Kidney (tissue), 14 donors: ENCODE data around the gene TIMM8B. TPM values are rescaled to one million over a fixed set of nuclear protein-coding genes. Genes with fewer than 3 reads are reported as not detected.

Experiments used
- DNase-seq, 5 donors: peaks; one replicate each; pipeline ENCODE4 v3.0.0-alpha.2; 2013 to 2020
- FAIRE-seq: peaks from 2 replicates; lab custom pipeline; 2012; peaks lifted over from hg19 to GRCh38; lab: Jason Lieb, UNC
- H3K27ac ChIP-seq, 2 donors: one replicate each; pipeline ENCODE4 v1.7.0; 2013; ENCODE audit warnings: low read depth in 2 of 2, low read length in 2 of 2, inconsistent platforms in 1 of 2
- H3K27me3 ChIP-seq: one replicate; pipeline ENCODE4 v1.7.1; 2013; ENCODE audit warnings: low read length, inconsistent platforms; ENCODE audit not compliant: control insufficient read depth, insufficient read depth
- H3K36me3 ChIP-seq, 3 donors: one replicate each; pipeline versions ENCODE4 v1.7.0 to v1.7.1; 2013; ENCODE audit warnings: low read length in 3 of 3, control low read depth in 1 of 3, inconsistent platforms in 1 of 3; ENCODE audit not compliant: insufficient read depth in 3 of 3, control insufficient read depth in 2 of 3
- H3K4me1 ChIP-seq, 3 donors: one replicate each; pipeline versions ENCODE4 v1.7.0 to v1.7.1; 2013; ENCODE audit warnings: low read length in 3 of 3, inconsistent platforms in 1 of 3, low read depth in 1 of 3; ENCODE audit not compliant: control insufficient read depth in 2 of 3, insufficient read depth in 2 of 3
- H3K4me3 ChIP-seq, 3 donors: one replicate each; pipeline versions ENCODE4 v1.7.0 to v1.8.1; 2013; ENCODE audit warnings: low read length in 3 of 3, control low read depth in 1 of 3, inconsistent platforms in 1 of 3
- H3K9ac ChIP-seq, 3 donors: one replicate each; pipeline versions ENCODE4 v1.7.0 to v1.7.1; 2013; ENCODE audit warnings: low read length in 3 of 3, control low read depth in 1 of 3, inconsistent platforms in 1 of 3
- H3K9me3 ChIP-seq, 3 donors: one replicate each; pipeline versions ENCODE4 v1.7.0 to v1.7.1; 2013; ENCODE audit warnings: low read length in 3 of 3, control low read depth in 1 of 3, inconsistent platforms in 1 of 3; ENCODE audit not compliant: control insufficient read depth in 2 of 3, insufficient read depth in 1 of 3
- intact Hi-C: fragments of 100-400 bp; cut with DNase I; formaldehyde crosslinking; loops from one replicate; pipeline ENCODE4 v1.11.1; 2022
- polyA plus RNA-seq: library from polyadenylated mRNA; stranded (reverse); fragments of 350-450 nt; fragmentation: Illumina TruSeq; extraction: RNeasy Lipid Tissue Mini Kit (QIAGEN cat#74804); gene quantifications from one replicate; pipeline ENCODE4 v1.2.3, GENCODE V29; 2014; ENCODE audit warnings: low read depth, low replicate concordance; ENCODE audit not compliant: insufficient read depth
- total RNA-seq: library from RNA; stranded (reverse); fragmentation: NEBNext Ultra II Directional; extraction: Animal tissue kit (Norgen Biotek cat#: 25700); gene quantifications from one replicate; pipeline ENCODE4 v1.2.1, GENCODE V29; 2021
- TF ChIP-seq, protein P1 (sequence below): IDR thresholded peaks from 3 replicates; pipeline ENCODE4 v1.5.1; 2012; ENCODE audit warnings: mild to moderate bottlenecking, moderate library complexity, borderline replicate concordance; ENCODE audit not compliant: insufficient read depth; ENCODE audit errors: extremely low read depth
- donor health status: control.
- donor health status: control.
- donor health status: control.
- donor health status: control.
- donor health status: control.
- donor health status: DM: yes; HTN: yes; CAD: no.
- donor health status: Normal renal cell carcinoma (clear cell type).

Gene TIMM8B
- total and polyA plus RNA-seq, 2 donors from 2014 or later: 51.3 to 167 TPM

GRCh38 chr11:112073941-112074811, 12.4 kb downstream of the TIMM8B start, which contains the start of the genes NKAPD1 and PIH1D2:
TSS of gene NKAPD1 (plus strand) at chr11:112074299. CDS start at chr11:112075575, 1,276 bp downstream.
TSS of gene PIH1D2 (minus strand) at chr11:112074017. CDS start at chr11:112073174, 843 bp downstream.
- H3K27ac ChIP-seq: peak within 1 kb of the TSS; percentile 84

GRCh38 chr11:112062923-112063322, 23.6 kb downstream of the TIMM8B start:
- FAIRE-seq (no peak), DNase-seq (no peak)
- Histone ChIP-seq H3K9ac (no peak overlapping the region), H3K4me3 (no peak overlapping the region), H3K4me1 (no peaks in the 10 kb centered on the region), H3K27ac (no peak overlapping the region), H3K36me3 (peaks cover 0 to 27% (median 4%) of the 10 kb centered on the region in 3 donors), H3K27me3 (no peaks in the 10 kb centered on the region), H3K9me3 (no peaks in the 10 kb centered on the region)
- intact Hi-C loops: no loop called here
- TF ChIP-seq, protein P1, sequence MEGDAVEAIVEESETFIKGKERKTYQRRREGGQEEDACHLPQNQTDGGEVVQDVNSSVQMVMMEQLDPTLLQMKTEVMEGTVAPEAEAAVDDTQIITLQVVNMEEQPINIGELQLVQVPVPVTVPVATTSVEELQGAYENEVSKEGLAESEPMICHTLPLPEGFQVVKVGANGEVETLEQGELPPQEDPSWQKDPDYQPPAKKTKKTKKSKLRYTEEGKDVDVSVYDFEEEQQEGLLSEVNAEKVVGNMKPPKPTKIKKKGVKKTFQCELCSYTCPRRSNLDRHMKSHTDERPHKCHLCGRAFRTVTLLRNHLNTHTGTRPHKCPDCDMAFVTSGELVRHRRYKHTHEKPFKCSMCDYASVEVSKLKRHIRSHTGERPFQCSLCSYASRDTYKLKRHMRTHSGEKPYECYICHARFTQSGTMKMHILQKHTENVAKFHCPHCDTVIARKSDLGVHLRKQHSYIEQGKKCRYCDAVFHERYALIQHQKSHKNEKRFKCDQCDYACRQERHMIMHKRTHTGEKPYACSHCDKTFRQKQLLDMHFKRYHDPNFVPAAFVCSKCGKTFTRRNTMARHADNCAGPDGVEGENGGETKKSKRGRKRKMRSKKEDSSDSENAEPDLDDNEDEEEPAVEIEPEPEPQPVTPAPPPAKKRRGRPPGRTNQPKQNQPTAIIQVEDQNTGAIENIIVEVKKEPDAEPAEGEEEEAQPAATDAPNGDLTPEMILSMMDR: no peak

More at GRCh38 chr11:112073941-112074811, 12.4 kb downstream of the TIMM8B start, which contains the start of the genes NKAPD1 and PIH1D2:
- H3K9ac ChIP-seq: peak within 1 kb of the TSS; percentile 77 to 96 (median 95)
- H3K27me3 ChIP-seq: no peaks in the 10 kb centered on the region
- H3K9me3 ChIP-seq: no peaks in the 10 kb centered on the region
- no peak for FAIRE-seq
- peak; percentile 84 to 94 (median 86) for DNase-seq
- peaks cover 0 to 6% (median 3%) of the 10 kb centered on the region in 3 donors for H3K4me1 ChIP-seq
- peaks cover 5 to 24% (median 17%) of the 10 kb centered on the region in 3 donors for H3K36me3 ChIP-seq
- TF ChIP-seq, protein P1: no peak
- peak within 1 kb of the TSS; percentile 94 to 98 (median 97) for H3K4me3 ChIP-seq
- intact Hi-C loops: no loop called here

- H3K9ac ChIP-seq: no peak overlapping the region
- H3K4me3 ChIP-seq: no peak overlapping the region
- H3K27ac ChIP-seq: no peak overlapping the region
- no peaks in the 10 kb centered on the region for H3K4me1 ChIP-seq
- DNase-seq (no peak), FAIRE-seq (no peak)
- intact Hi-C loops: no loop called here
- peaks cover 2 to 36% (median 3%) of the 10 kb centered on the region in 3 donors for H3K36me3 ChIP-seq
- H3K27me3 ChIP-seq: no peaks in the 10 kb centered on the region
- TF ChIP-seq, protein P1: no peak
- no peaks in the 10 kb centered on the region for H3K9me3 ChIP-seq
These were observed 28.5 kb downstream of the TIMM8B start for GRCh38 chr11:112058103-112058502.
